Natural killer cell (primary cell): ENCODE measurements around the gene URGCP. TPM values are rescaled to one million over a fixed set of nuclear protein-coding genes. Genes with fewer than 3 reads are reported as not detected.

Source experiments
- ATAC-seq, 3 donors: fragments of 150-1000 bp in 2 of 3; fragments of 200-7000 bp in 1 of 3; cut with Tn5 transposase; 1 replicate in 1 of 3; 2 replicates in 2 of 3; pipeline ENCODE4 v1.10.0; 2021; ENCODE audit warnings: mild to moderate bottlenecking in 2 of 3, moderate library complexity in 2 of 3
- DNase-seq, 2 donors: peaks; one replicate each; pipeline versions ENCODE4 v3.0.0 to v3.0.0-alpha.2; 2013 to 2021; ENCODE audit warnings: mixed read lengths in 1 of 2
- H3K27ac ChIP-seq: one replicate; pipeline ENCODE4 v1.5.1; 2013; ENCODE audit warnings: mild to moderate bottlenecking, low read length
- H3K27me3 ChIP-seq: one replicate; pipeline ENCODE4 v1.6.1; 2013; ENCODE audit warnings: low read length; ENCODE audit not compliant: control insufficient read depth, insufficient read depth
- H3K36me3 ChIP-seq: one replicate; pipeline ENCODE4 v1.6.1; 2013; ENCODE audit warnings: low read length; ENCODE audit not compliant: control insufficient read depth, insufficient read depth
- H3K4me1 ChIP-seq: one replicate; pipeline ENCODE4 v1.6.1; 2013; ENCODE audit warnings: low read length; ENCODE audit not compliant: control insufficient read depth, insufficient read depth
- H3K4me3 ChIP-seq: one replicate; pipeline ENCODE4 v1.5.1; 2013; ENCODE audit warnings: low read length
- H3K9me3 ChIP-seq: one replicate; pipeline ENCODE4 v1.6.1; 2013; ENCODE audit warnings: low read length; ENCODE audit not compliant: control insufficient read depth, insufficient read depth
- H3K27ac Mint-ChIP-seq, 2 donors: one replicate each; pipeline ENCODE4 v1.8.0; 2022; ENCODE audit warnings: mild to moderate bottlenecking in 2 of 2, mixed read lengths in 2 of 2, moderate library complexity in 1 of 2
- H3K27me3 Mint-ChIP-seq, 2 donors: one replicate each; pipeline ENCODE4 v1.8.0; 2022; ENCODE audit warnings: low read depth in 2 of 2, mixed read lengths in 2 of 2
- H3K36me3 Mint-ChIP-seq: one replicate; pipeline ENCODE4 v1.8.0; 2022; ENCODE audit warnings: mixed read lengths
- H3K4me1 Mint-ChIP-seq, 2 donors: one replicate each; pipeline ENCODE4 v1.8.0; 2022; ENCODE audit warnings: mixed read lengths in 2 of 2
- H3K4me3 Mint-ChIP-seq: one replicate; pipeline ENCODE4 v1.8.0; 2022; ENCODE audit warnings: mild to moderate bottlenecking, moderate library complexity, mixed read lengths
- H3K9me3 Mint-ChIP-seq, 2 donors: one replicate each; pipeline ENCODE4 v1.8.0; 2022; ENCODE audit warnings: mixed read lengths in 2 of 2
- CTCF ChIP-seq: fragments of 200-600 bp; IDR thresholded peaks from one replicate; pipeline ENCODE4 v1.8.0; 2022; ENCODE audit warnings: antibody characterized with exemption
- WGBS: methylation state at CpG from one replicate; pipeline ENCODE4 v1.1.7; 2013; ENCODE audit warnings: missing lambda C conversion rate; ENCODE audit not compliant: insufficient coverage; 5-methylcytosine and 5-hydroxymethylcytosine counted together
- intact Hi-C: fragments of 100-400 bp; cut with micrococcal nuclease; formaldehyde crosslinking; loops from one replicate; pipeline ENCODE4 v1.14.2; 2022
- total RNA-seq, 4 donors: library from RNA; stranded (reverse); fragments of 120-200 nt in 1 of 4; gene quantifications; one replicate each; pipeline versions ENCODE4 v1.2.3 to v1.2.4, GENCODE V29; 2013 to 2022

Gene URGCP
- total RNA-seq, 3 donors from 2014 or later (not counting 1 experiment from before 2014, with no cell fraction given): 11.5 to 24.4 (median 21.5) TPM

DNA sequence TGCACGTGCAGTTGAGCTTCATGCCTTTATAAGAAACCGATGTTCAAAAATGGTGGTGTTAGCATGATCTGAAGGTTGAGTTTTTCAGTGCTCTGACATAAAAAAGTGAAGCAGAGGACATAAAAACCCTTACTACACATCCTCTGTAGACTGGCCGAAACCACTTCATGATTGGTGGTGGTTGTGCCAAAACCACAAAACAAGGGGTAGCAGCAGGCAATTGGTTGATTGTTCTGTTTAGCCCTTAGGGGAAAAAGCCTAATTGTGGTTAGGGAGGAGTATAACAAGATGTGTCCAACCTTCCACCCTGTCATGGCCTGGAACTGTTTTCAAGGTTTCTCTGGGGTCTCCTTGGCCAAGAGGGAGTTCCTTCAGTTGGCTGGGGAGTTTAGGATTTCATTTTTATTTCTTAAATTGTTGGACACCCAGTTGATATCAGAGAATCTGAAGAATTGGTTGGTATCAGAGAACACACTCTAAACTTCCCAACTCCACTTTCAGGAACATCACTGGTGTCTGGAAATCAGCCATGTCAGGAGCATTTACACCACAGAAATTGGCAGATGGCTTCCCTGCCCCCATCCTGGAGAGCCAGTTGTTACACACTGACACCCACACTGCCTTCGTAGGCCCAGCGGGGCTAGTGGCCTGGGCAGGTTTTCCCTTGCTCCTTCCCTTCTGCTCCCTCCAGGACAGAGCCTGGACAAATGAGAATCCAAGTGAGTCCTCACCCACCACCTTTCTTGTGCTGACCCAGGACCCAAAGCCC, 55.9 kb downstream of the URGCP start:
- DNase-seq (no peak), ATAC-seq (peak in 2 of 3 donors; percentile 29 to 69)
- Mint-ChIP-seq H3K4me3 (peak overlapping the region; percentile 45), H3K9me3 (no peaks in the 10 kb centered on the region), H3K27me3 (no peaks in the 10 kb centered on the region), H3K27ac (no peak overlapping the region), H3K4me1 (peaks cover 16% of the 10 kb centered on the region in 2 donors), H3K36me3 (no peaks in the 10 kb centered on the region)
- no peak for TF ChIP-seq CTCF
- Histone ChIP-seq H3K4me3 (no peak overlapping the region), H3K27ac (no peak overlapping the region), H3K27me3 (no peaks in the 10 kb centered on the region), H3K36me3 (no peaks in the 10 kb centered on the region), H3K4me1 (peaks cover 15% of the 10 kb centered on the region), H3K9me3 (no peaks in the 10 kb centered on the region)
- intact Hi-C loops: no loop called here
- WGBS: 44% methylated on average over 5 of the region's 5 CpGs

DNA sequence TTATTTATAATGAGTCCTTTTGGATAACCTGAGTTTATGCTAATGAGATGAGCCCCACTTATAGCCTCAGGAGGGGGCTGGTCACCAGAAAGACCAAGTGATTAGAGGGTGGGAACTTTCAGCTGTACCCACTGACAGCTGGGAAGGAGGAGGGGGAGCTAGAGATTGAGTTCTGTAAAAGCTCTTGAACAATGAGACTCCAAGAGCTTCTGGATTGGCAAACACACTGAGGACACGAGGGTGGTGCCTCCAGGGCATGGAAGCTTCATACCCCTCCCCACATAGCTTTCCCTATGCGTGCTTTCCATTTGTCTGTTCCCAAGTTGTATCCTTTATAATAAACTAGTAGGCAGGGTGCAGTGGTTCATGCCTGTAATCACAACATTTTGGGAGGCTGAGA, 57.3 kb downstream of the URGCP start:
- ATAC-seq: no peak
- no peak for TF ChIP-seq CTCF
- H3K27me3 Mint-ChIP-seq: no peaks in the 10 kb centered on the region

GRCh38 chr7:43847496-43847895, 58.9 kb downstream of the URGCP start:
- Histone ChIP-seq H3K4me1 (peaks cover 15% of the 10 kb centered on the region), H3K36me3 (no peaks in the 10 kb centered on the region), H3K27ac (no peak overlapping the region), H3K9me3 (no peaks in the 10 kb centered on the region), H3K27me3 (no peaks in the 10 kb centered on the region), H3K4me3 (no peak overlapping the region)
- WGBS: 56% methylated on average over 3 of the region's 4 CpGs
- Mint-ChIP-seq H3K27me3 (no peaks in the 10 kb centered on the region), H3K27ac (no peak overlapping the region), H3K4me1 (peaks cover 16% of the 10 kb centered on the region in 2 donors), H3K4me3 (no peak overlapping the region), H3K36me3 (no peaks in the 10 kb centered on the region), H3K9me3 (no peaks in the 10 kb centered on the region)
- intact Hi-C loops: no loop called here
- DNase-seq (no peak), ATAC-seq (no peak)
- no peak for TF ChIP-seq CTCF

More for the DNA sequence above, 57.3 kb downstream of the URGCP start:
- Histone ChIP-seq H3K27ac (no peak overlapping the region), H3K9me3 (no peaks in the 10 kb centered on the region), H3K36me3 (no peaks in the 10 kb centered on the region), H3K27me3 (no peaks in the 10 kb centered on the region), H3K4me3 (no peak overlapping the region), H3K4me1 (peaks cover 15% of the 10 kb centered on the region)
- no peaks in the 10 kb centered on the region for H3K36me3 Mint-ChIP-seq
- 88% methylated on average over 1 of the region's 2 CpGs for WGBS
- no peaks in the 10 kb centered on the region for H3K9me3 Mint-ChIP-seq
- peaks cover 16% of the 10 kb centered on the region in 2 donors for H3K4me1 Mint-ChIP-seq
- H3K4me3 Mint-ChIP-seq: no peak overlapping the region
- DNase-seq: no peak
- intact Hi-C loops: no loop called here
- no peak overlapping the region for H3K27ac Mint-ChIP-seq

DNA sequence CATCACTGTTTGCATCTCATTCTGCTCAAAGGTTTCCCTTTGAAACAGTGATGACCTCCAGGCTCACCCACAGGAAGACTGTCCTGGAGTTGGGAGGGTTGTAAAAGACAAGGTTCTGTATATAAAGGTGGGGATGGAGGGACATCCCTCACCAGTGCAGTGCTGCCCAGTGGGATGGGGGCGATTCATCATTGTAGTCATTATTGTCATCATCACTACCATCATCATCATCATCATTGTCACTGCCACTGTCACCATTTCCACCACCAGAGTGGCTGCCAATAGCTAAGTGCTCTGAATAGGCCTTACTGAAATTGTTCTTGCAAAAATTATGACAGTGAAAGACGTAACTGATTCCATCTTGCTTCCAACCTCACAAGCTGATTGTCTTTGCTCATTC, 61.7 kb downstream of the URGCP start:
- 90% methylated on average over 2 of the region's 2 CpGs for WGBS
- H3K9me3 ChIP-seq: no peaks in the 10 kb centered on the region
- H3K27ac ChIP-seq: no peak overlapping the region
- no peak for TF ChIP-seq CTCF
- H3K36me3 ChIP-seq: no peaks in the 10 kb centered on the region
- ATAC-seq: no peak
- H3K27me3 ChIP-seq: no peaks in the 10 kb centered on the region
- H3K4me3 ChIP-seq: no peak overlapping the region
- H3K27ac Mint-ChIP-seq: no peak overlapping the region
- H3K36me3 Mint-ChIP-seq: no peaks in the 10 kb centered on the region
- intact Hi-C loops: no loop called here
- no peaks in the 10 kb centered on the region for H3K27me3 Mint-ChIP-seq
- H3K4me1 Mint-ChIP-seq: peaks cover under 1% of the 10 kb centered on the region in 2 donors
- peaks cover 2% of the 10 kb centered on the region for H3K4me1 ChIP-seq
- H3K4me3 Mint-ChIP-seq: no peak overlapping the region
- DNase-seq: no peak
- no peaks in the 10 kb centered on the region for H3K9me3 Mint-ChIP-seq
